ENCODE results near the gene PODN. TPM values are rescaled to one million over a fixed set of nuclear protein-coding genes. Genes with fewer than 3 reads are reported as not detected.

Gene PODN
- total and polyA plus RNA-seq, 12 donors, result 0.78 to 45.4 (median 16.0) TPM

DNA sequence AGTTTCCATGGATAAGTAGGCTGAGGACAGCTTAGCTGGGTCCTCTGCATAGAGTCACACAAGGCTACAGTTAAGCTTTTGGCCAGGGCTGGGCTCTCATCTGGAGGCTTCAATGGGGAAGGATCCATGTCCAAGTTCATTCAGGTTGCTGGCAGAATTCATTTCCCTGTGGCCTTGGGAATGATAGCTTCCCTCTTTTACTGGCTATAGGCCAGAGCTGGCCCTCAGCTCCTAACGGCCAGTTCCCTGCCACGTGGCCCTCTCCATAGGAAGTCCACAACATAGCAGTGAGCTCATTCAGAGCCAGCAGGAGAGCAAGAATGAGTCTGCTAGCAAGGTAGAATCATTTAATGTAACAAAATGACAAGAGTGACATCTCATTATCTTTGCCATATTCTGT, 15.1 kb upstream of the PODN start:
- no peaks in the 10 kb centered on the region for H3K27me3 ChIP-seq
- H3K4me3 ChIP-seq, result no peak overlapping the region
- DNase-seq, result peak in 4 of 7 donors; percentile 20 to 43 (median 32)
- 15 to 24% (median 19%) methylated on average over 2 of the region's 2 CpGs for WGBS, 4 donors
- H3K9me3 ChIP-seq (replicated peaks in 1 of 3), result no peaks in the 10 kb centered on the region
- intact Hi-C loops (cut with DNase I), result no loop called here
- TF ChIP-seq POLR2A (IDR thresholded peaks at IDR 0.05), result no peak
- TF ChIP-seq, protein P1, sequence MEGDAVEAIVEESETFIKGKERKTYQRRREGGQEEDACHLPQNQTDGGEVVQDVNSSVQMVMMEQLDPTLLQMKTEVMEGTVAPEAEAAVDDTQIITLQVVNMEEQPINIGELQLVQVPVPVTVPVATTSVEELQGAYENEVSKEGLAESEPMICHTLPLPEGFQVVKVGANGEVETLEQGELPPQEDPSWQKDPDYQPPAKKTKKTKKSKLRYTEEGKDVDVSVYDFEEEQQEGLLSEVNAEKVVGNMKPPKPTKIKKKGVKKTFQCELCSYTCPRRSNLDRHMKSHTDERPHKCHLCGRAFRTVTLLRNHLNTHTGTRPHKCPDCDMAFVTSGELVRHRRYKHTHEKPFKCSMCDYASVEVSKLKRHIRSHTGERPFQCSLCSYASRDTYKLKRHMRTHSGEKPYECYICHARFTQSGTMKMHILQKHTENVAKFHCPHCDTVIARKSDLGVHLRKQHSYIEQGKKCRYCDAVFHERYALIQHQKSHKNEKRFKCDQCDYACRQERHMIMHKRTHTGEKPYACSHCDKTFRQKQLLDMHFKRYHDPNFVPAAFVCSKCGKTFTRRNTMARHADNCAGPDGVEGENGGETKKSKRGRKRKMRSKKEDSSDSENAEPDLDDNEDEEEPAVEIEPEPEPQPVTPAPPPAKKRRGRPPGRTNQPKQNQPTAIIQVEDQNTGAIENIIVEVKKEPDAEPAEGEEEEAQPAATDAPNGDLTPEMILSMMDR (IDR thresholded peaks at IDR 0.05), result no peak
- H3K27ac ChIP-seq, result peak overlapping the region in 1 of 5 donors; percentile 21
- H3K4me1 ChIP-seq (replicated peaks in 1 of 2), result peaks cover 0 to 18% of the 10 kb centered on the region in 2 donors
- peaks cover 0 to 19% of the 10 kb centered on the region in 2 donors for H3K36me3 ChIP-seq (replicated peaks in 1 of 2)

GRCh38 chr1:53047737-53048736, 14.0 kb upstream of the PODN start:
- intact Hi-C loops (cut with DNase I), result no loop called here
- peaks cover 0 to 18% of the 10 kb centered on the region in 2 donors for H3K4me1 ChIP-seq (replicated peaks in 1 of 2)
- 59 to 74% (median 74%) methylated on average over 5 of the region's 5 CpGs for WGBS, 4 donors

GRCh38 chr1:53048960-53049573, 12.9 kb upstream of the PODN start:
- H3K27ac ChIP-seq, result no peak overlapping the region
- H3K9me3 ChIP-seq (replicated peaks in 1 of 3), result no peaks in the 10 kb centered on the region
- WGBS, 4 donors, result 84 to 94% (median 90%) methylated on average over 3 of the region's 3 CpGs
- peaks cover 0 to 18% of the 10 kb centered on the region in 2 donors for H3K4me1 ChIP-seq (replicated peaks in 1 of 2)
- DNase-seq, result no peak
- TF ChIP-seq POLR2A (IDR thresholded peaks at IDR 0.05), result no peak
- TF ChIP-seq, protein P1 (IDR thresholded peaks at IDR 0.05), result no peak
- H3K27me3 ChIP-seq, result no peaks in the 10 kb centered on the region
- no peak overlapping the region for H3K4me3 ChIP-seq
- intact Hi-C loops (cut with DNase I), result no loop called here
- peaks cover 0 to 19% of the 10 kb centered on the region in 2 donors for H3K36me3 ChIP-seq (replicated peaks in 1 of 2)

More at GRCh38 chr1:53047737-53048736, 14.0 kb upstream of the PODN start:
- Histone ChIP-seq H3K27ac (peak overlapping the region in 1 of 5 donors; percentile 14), H3K9me3 (replicated peaks in 1 of 3) (no peaks in the 10 kb centered on the region), H3K4me3 (no peak overlapping the region), H3K36me3 (replicated peaks in 1 of 2) (peaks cover 0 to 19% of the 10 kb centered on the region in 2 donors), H3K27me3 (no peaks in the 10 kb centered on the region)
- TF ChIP-seq POLR2A (IDR thresholded peaks at IDR 0.05), result no peak
- TF ChIP-seq, protein P1 (IDR thresholded peaks at IDR 0.05), result no peak
- peak in 1 of 7 donors; percentile 15 for DNase-seq

DNA sequence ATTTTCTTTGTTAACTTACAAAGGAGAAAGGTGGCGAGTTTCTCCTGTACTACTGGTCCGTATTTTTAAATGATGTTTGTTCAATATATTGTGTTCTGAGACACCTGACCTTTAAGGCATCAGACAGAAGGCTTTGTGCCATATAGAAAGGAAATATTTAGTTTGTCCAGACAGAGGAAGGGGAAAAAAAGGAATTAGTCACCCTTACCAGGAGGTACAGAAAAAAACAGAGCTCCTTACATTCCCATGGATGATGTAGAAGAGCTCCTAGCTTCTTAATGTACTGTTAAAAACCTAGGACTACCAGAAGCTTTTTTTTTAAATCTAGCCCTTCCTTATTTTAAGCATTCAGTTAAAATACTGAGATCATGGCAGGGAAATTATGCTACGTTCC, 12.4 kb upstream of the PODN start:
- peak overlapping the region in 1 of 5 donors; percentile 26 for H3K27ac ChIP-seq
- peaks cover 0 to 18% of the 10 kb centered on the region in 2 donors for H3K4me1 ChIP-seq (replicated peaks in 1 of 2)
- no peaks in the 10 kb centered on the region for H3K9me3 ChIP-seq (replicated peaks in 1 of 3)
- TF ChIP-seq, protein P1 (IDR thresholded peaks at IDR 0.05), result no peak
- no peak overlapping the region for H3K4me3 ChIP-seq
- no peaks in the 10 kb centered on the region for H3K27me3 ChIP-seq
- H3K36me3 ChIP-seq (replicated peaks in 1 of 2), result peaks cover 0 to 19% of the 10 kb centered on the region in 2 donors
- no peak for DNase-seq
- intact Hi-C loops (cut with DNase I), result no loop called here
- WGBS, 4 donors, result 75 to 96% (median 91%) methylated on average over 3 of the region's 3 CpGs
